ENCODE data around the gene SRGAP2C. TPM values are rescaled to one million over a fixed set of nuclear protein-coding genes. Genes with fewer than 3 reads are reported as not detected.

The SRGAP2C gene
- total and polyA plus RNA-seq, 2 of the 13 experiments (the other 11 are each of a cell fraction or from before 2014, with no cell fraction given) = 6.9 to 8.4 TPM

Small RNA genes within 50 kb of the gene (small RNA-seq; reads per million reads assigned to genes)
- gene AC243994.1 (ENCODE audit: insufficient read depth in 2 of 3, insufficient read length in 3 of 3, low read depth in 2 of 3, low replicate concordance in 1 of 3) = 0 reads per million in 3 experiments

Other genes with a start within 250 kb of the SRGAP2C start
- 6.7 and 7.6 TPM in 2 replicates for gene FAM72B, start 635 bp upstream of the SRGAP2C start, total RNA-seq (2016; rRNA removed; fragmentation: Illumina TruSeq; extraction: Trizol)
- gene FAM72B, start 635 bp upstream of the SRGAP2C start, polyA plus RNA-seq (2011; rRNA removed) = 5.0 and 7.7 TPM in 2 replicates